Measurements from ENCODE around the gene SP1.
A peak's percentile ranks its signal among the peaks of the same experiment; 100 is the strongest.

Gene SP1

GRCh38 chr12:53336181-53336681 is 43.7 kb upstream of the SP1 start, which contains the start of gene SP7:
Gene SP7, minus strand, starts transcription at chr12:53336354. Its CDS starts 708 bp downstream, at chr12:53335646.
- H3K4me3 ChIP-seq (ENCODE audit: low read depth, low read length), result no peak within 1 kb of the TSS
- in situ Hi-C loops (cut with HindIII; ENCODE audit: low sequenced_read_pairs), result no loop called here
- TF ChIP-seq CTCF (IDR thresholded peaks at IDR 0.05; ENCODE audit: low read depth, low read length), result no peak
- no peak for DNase-seq (ENCODE audit: low read depth, low spot score)

- DNase-seq (ENCODE audit: low read depth, low spot score), result no peak
- no peak overlapping the region for H3K4me3 ChIP-seq (ENCODE audit: low read depth, low read length)
- TF ChIP-seq CTCF (IDR thresholded peaks at IDR 0.05; ENCODE audit: low read depth, low read length), result no peak
- in situ Hi-C loops (cut with HindIII; ENCODE audit: low sequenced_read_pairs), result no loop called here
These were observed 42.0 kb upstream of the SP1 start for GRCh38 chr12:53338017-53338416.

- no peak for TF ChIP-seq CTCF (IDR thresholded peaks at IDR 0.05; ENCODE audit: low read depth, low read length)
- in situ Hi-C loops (cut with HindIII; ENCODE audit: low sequenced_read_pairs), result no loop called here
- DNase-seq (ENCODE audit: low read depth, low spot score), result no peak
- H3K4me3 ChIP-seq (ENCODE audit: low read depth, low read length), result no peak overlapping the region
These were observed 41.1 kb upstream of the SP1 start for GRCh38 chr12:53338916-53339315.

GRCh38 chr12:53340398-53340797 is 39.6 kb upstream of the SP1 start:
- no peak overlapping the region for H3K4me3 ChIP-seq (ENCODE audit: low read depth, low read length)
- no peak for TF ChIP-seq CTCF (IDR thresholded peaks at IDR 0.05; ENCODE audit: low read depth, low read length)
- DNase-seq (ENCODE audit: low read depth, low spot score), result no peak
- in situ Hi-C loops (cut with HindIII; ENCODE audit: low sequenced_read_pairs), result no loop called here

GRCh38 chr12:53343449-53343848 is 36.5 kb upstream of the SP1 start:
- TF ChIP-seq CTCF (IDR thresholded peaks at IDR 0.05; ENCODE audit: low read depth, low read length), result no peak
- H3K4me3 ChIP-seq (ENCODE audit: low read depth, low read length), result no peak overlapping the region
- in situ Hi-C loops (cut with HindIII; ENCODE audit: low sequenced_read_pairs), result no loop called here
- no peak for DNase-seq (ENCODE audit: low read depth, low spot score)

- no peak for DNase-seq (ENCODE audit: low read depth, low spot score)
- in situ Hi-C loops (cut with HindIII; ENCODE audit: low sequenced_read_pairs), result no loop called here
- H3K4me3 ChIP-seq (ENCODE audit: low read depth, low read length), result no peak overlapping the region
- TF ChIP-seq CTCF (IDR thresholded peaks at IDR 0.05; ENCODE audit: low read depth, low read length), result no peak
These were observed 36.0 kb upstream of the SP1 start for GRCh38 chr12:53343969-53344368.

- in situ Hi-C loops (cut with HindIII; ENCODE audit: low sequenced_read_pairs), result no loop called here
- TF ChIP-seq CTCF (IDR thresholded peaks at IDR 0.05; ENCODE audit: low read depth, low read length), result no peak
- H3K4me3 ChIP-seq (ENCODE audit: low read depth, low read length), result peak overlapping the region; percentile 31
- DNase-seq (ENCODE audit: low read depth, low spot score), result no peak
These were observed 35.5 kb upstream of the SP1 start for GRCh38 chr12:53344487-53344823.

Measured in astrocyte of the spinal cord (primary cell).